HG02798 (cell line): Measurements from ENCODE around the gene CADPS.

Experiments used
- ATAC-seq: cut with Tn5 transposase; IDR thresholded peaks from one replicate; pipeline ENCODE4 v1.9.1; 2021; ENCODE audit warnings: mild to moderate bottlenecking; ENCODE audit not compliant: unreplicated experiment, poor library complexity

CADPS gene

GRCh38 chr3:62815981-62816380 lies 59.2 kb downstream of the CADPS start:
- ATAC-seq = no peak

- no peak for ATAC-seq
These were observed 62.6 kb downstream of the CADPS start for GRCh38 chr3:62812631-62813030.

- no peak for ATAC-seq
These were observed 64.1 kb downstream of the CADPS start for GRCh38 chr3:62811119-62811518.

GRCh38 chr3:62809369-62809768 lies 65.8 kb downstream of the CADPS start:
- ATAC-seq = no peak

- no peak for ATAC-seq
These were observed 69.5 kb downstream of the CADPS start for GRCh38 chr3:62805580-62806277.

- ATAC-seq = no peak
These were observed 70.1 kb downstream of the CADPS start for GRCh38 chr3:62805106-62805505.

GRCh38 chr3:62803276-62803675 lies 71.9 kb downstream of the CADPS start:
- no peak for ATAC-seq

GRCh38 chr3:62798000-62798399 lies 77.2 kb downstream of the CADPS start:
- ATAC-seq = no peak

GRCh38 chr3:62797132-62797531 lies 78.1 kb downstream of the CADPS start:
- no peak for ATAC-seq

- ATAC-seq = no peak
These were observed 79.1 kb downstream of the CADPS start for GRCh38 chr3:62795978-62796657.

- no peak for ATAC-seq
These were observed 81.3 kb downstream of the CADPS start for GRCh38 chr3:62793946-62794345.

GRCh38 chr3:62785384-62785783 lies 89.8 kb downstream of the CADPS start:
- ATAC-seq = no peak

GRCh38 chr3:62781121-62781520 lies 94.1 kb downstream of the CADPS start:
- no peak for ATAC-seq

- ATAC-seq = no peak
These were observed 97.5 kb downstream of the CADPS start for GRCh38 chr3:62777674-62778073.

- ATAC-seq = no peak
These were observed 98.1 kb downstream of the CADPS start for GRCh38 chr3:62777130-62777529.

GRCh38 chr3:62774221-62774620 lies 101.0 kb downstream of the CADPS start:
- no peak for ATAC-seq

- no peak for ATAC-seq
These were observed 103.7 kb downstream of the CADPS start for GRCh38 chr3:62771331-62772072.

GRCh38 chr3:62768896-62769295 lies 106.3 kb downstream of the CADPS start:
- ATAC-seq = no peak

GRCh38 chr3:62761711-62762110 lies 113.5 kb downstream of the CADPS start:
- ATAC-seq = no peak

GRCh38 chr3:62761311-62761710 lies 113.9 kb downstream of the CADPS start:
- no peak for ATAC-seq

GRCh38 chr3:62758296-62759066 lies 116.7 kb downstream of the CADPS start:
- no peak for ATAC-seq
